AG09309 (cell line): Measurements from ENCODE around the gene ANKRD44.

Experiments used
- DNase-seq: peaks from one replicate; pipeline ENCODE4 v3.0.0-alpha.2; 2010; ENCODE audit warnings: low read depth
- H3K4me3 ChIP-seq: 2 replicates; pipeline ENCODE4 v1.5.1; 2011; ENCODE audit warnings: mild to moderate bottlenecking, low read depth, low read length, moderate library complexity; ENCODE audit not compliant: control insufficient read depth
- TF ChIP-seq, protein P1 (sequence below): IDR thresholded peaks from 2 replicates; pipeline ENCODE4 v1.5.1; 2011; ENCODE audit warnings: mild to moderate bottlenecking, low read depth, low read length, inconsistent platforms; ENCODE audit not compliant: insufficient read depth, control insufficient read depth; ENCODE audit errors: missing control alignments

Gene ANKRD44

DNA sequence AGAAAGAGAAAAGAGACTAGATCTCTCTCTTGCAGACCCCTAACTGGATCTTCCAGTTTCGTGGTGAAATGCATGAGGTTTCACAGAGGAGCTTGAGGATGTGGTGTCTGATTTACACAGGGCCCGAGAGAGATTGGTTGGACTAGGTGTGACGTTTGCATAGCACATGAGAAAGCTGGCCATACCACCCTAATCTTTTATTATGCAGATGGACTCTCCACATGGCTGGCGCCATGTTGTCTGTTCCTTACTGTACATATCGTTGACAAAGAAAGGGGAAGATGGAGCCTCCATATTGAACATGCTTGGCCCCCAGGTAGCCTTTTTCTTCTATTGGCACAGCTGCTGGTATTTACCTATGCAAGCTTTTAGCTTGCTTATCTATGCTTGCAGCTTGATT is 356.6 kb downstream of the ANKRD44 start:
- TF ChIP-seq, protein P1, sequence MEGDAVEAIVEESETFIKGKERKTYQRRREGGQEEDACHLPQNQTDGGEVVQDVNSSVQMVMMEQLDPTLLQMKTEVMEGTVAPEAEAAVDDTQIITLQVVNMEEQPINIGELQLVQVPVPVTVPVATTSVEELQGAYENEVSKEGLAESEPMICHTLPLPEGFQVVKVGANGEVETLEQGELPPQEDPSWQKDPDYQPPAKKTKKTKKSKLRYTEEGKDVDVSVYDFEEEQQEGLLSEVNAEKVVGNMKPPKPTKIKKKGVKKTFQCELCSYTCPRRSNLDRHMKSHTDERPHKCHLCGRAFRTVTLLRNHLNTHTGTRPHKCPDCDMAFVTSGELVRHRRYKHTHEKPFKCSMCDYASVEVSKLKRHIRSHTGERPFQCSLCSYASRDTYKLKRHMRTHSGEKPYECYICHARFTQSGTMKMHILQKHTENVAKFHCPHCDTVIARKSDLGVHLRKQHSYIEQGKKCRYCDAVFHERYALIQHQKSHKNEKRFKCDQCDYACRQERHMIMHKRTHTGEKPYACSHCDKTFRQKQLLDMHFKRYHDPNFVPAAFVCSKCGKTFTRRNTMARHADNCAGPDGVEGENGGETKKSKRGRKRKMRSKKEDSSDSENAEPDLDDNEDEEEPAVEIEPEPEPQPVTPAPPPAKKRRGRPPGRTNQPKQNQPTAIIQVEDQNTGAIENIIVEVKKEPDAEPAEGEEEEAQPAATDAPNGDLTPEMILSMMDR = no peak
- no peak for DNase-seq
- no peak overlapping the region for H3K4me3 ChIP-seq

DNA sequence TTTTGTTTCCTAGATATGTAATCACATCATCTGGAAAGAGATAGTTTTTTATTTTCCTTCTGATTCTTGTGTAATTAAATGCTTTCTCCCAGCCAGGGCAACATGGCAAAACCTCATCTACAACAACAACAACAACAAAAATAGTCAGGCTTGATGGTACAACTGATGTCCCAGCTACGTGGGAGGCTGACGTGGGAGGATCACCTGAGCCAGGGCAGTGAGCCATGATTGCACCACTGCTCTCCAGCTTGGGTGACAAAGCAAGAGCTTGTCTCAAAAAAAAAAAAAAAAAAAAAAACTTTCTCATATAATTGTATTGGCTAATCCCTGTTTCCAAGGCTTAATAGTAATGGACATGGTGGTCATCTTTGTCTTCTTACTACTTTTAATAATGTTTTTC is 357.6 kb downstream of the ANKRD44 start:
- TF ChIP-seq, protein P1 = no peak
- DNase-seq = no peak
- no peak overlapping the region for H3K4me3 ChIP-seq

DNA sequence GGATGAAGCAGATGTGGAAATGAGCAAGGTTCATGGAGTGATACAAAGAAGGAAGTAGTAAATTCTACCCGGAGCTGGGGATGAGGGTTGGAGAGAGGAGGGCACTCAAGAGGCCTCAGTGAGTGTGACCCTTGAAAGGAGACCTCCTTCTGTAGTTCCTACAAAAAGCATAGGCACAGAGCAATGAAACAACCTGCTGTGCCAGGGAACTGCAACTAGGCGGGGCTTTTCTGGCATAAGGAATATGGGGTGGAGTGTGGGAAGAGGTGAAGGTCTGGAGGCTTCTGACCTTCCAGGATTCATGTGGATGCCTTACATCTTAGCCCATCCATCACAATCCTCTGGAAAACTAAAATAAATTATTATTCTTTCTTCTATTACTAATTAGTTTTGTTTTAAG is 358.6 kb downstream of the ANKRD44 start:
- no peak overlapping the region for H3K4me3 ChIP-seq
- TF ChIP-seq, protein P1 = no peak
- no peak for DNase-seq

DNA sequence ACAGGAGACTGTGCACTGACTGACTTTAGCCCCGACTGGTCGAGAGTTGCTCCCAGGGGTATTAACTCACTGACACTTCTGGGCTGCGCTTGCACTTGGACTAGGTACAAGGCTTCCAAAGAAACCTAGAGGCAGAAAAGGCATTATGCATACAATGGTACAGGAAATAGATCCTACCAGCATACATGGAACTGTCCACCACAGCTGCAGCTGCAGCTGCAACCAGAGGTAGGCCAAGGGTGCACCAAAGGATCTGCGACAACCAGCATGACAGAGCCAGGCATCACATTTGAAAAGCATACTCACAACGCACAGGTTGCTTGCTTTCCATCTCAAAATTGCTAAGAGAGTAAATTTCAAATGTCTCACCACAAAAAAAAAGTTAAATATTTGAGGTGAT is 361.5 kb downstream of the ANKRD44 start:
- TF ChIP-seq, protein P1 = no peak

DNA sequence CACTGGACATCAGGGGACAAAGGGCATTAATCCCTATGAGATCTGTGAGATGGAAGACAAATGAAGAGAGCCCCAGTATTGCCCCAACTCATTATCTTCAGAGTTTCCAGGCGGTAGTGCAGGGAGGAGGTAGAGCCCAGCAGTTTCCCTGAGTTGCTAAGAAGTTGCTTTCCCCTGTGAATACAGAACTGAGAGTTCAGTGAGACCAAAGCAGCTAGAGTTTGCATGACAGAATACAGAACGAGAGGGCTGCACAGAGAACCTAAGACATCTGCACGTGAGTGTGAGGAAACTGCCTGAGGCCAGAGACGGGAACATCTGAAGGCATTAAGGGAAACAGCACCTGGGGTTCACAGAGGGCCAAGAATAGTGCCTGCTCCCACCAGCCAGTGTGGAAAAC is 366.0 kb downstream of the ANKRD44 start:
- TF ChIP-seq, protein P1 = no peak
- H3K4me3 ChIP-seq = no peak overlapping the region
- no peak for DNase-seq

More for the DNA sequence above, 361.5 kb downstream of the ANKRD44 start:
- DNase-seq = no peak
- H3K4me3 ChIP-seq = no peak overlapping the region

DNA sequence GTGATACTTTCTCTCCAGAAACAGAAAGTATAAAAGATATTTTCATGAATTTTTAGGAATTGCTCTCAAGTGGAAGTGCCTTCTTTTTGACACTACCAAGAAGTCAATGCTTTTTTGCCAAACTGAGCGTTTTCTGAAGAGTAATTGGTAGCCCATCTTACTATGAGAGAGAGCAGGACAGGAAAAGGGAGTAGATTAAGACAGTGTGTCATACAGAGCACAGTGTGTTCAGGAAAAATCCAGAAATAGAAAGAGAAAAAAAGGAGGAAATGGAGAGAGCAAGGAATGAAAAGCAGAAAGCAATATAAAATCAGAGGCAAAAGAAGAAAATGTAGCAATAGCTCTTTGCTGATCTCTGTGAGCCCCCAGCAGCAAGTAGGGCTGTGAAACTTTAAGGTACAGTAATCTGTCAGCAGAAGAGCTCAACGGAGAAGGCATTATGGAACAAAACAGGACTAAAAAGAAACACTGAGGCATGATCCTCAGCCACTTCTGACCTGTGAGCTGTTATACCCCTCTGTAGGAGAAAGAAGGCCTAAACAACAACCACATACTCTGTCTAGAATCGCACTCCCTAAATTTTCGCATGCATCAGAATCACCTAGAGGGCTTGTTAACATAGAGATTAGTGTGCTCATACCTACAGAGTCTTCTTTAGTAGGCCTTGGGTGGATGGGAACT is 369.0 kb downstream of the ANKRD44 start:
- no peak overlapping the region for H3K4me3 ChIP-seq
- TF ChIP-seq, protein P1 = no peak

More for the DNA sequence above, 369.0 kb downstream of the ANKRD44 start:
- DNase-seq = no peak
